ENCODE data around the gene AMIGO3.
A peak's percentile ranks its signal among the peaks of the same experiment; 100 is the strongest.

AMIGO3 gene

DNA sequence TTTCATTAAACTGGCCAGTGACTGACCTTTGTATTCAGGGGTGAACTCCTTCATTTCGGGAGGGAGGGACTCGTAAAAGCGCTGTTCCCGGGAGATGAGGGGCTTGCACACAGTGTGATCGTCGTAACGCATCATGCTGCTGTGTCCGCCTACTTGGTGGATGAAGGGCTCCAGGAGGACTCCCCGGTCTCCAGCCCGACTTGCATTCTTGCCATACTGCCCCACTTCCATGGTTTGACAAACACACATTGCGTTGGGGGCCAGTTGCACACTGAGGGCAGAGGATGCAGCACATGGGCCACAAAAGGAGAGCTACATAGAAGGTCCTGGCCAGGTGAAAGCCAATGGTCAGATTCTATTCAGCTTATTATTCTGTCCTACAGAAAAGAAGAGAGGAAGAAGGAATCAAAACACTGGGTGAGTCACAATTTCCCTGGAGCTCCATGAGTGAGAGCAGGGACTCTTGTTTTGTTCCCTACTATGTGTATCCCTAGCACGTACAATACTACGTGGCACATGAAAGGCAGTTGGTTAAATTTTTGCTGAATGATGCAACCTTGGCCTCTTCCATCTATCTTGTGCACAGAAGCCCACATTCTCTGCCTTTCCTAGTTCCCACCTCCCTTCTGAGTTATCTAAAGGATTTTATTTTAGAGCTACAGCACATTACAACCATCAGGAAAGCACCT, 28.5 kb upstream of the AMIGO3 start:
- Histone ChIP-seq H3K4me1 (ENCODE audit: control insufficient read depth, insufficient read depth, low read length, unreplicated experiment) (peaks cover 15% of the 10 kb centered on the region), H3K4me3 (ENCODE audit: low read depth, low read length) (no peak overlapping the region), H3K36me3 (ENCODE audit: insufficient read depth, low read length) (peaks cover 6% of the 10 kb centered on the region; the same call in 1 of the 2 replicates), H3K27me3 (ENCODE audit: insufficient read depth, low read length) (no peaks in the 10 kb centered on the region), H2AFZ (ENCODE audit: low read length, unreplicated experiment) (no peak overlapping the region), H3K27ac (ENCODE audit: low read depth, low read length) (peak overlapping the region; percentile 81), H3K79me2 (ENCODE audit: control insufficient read depth, insufficient read depth, low read length, unreplicated experiment) (peaks cover 19% of the 10 kb centered on the region)

DNA sequence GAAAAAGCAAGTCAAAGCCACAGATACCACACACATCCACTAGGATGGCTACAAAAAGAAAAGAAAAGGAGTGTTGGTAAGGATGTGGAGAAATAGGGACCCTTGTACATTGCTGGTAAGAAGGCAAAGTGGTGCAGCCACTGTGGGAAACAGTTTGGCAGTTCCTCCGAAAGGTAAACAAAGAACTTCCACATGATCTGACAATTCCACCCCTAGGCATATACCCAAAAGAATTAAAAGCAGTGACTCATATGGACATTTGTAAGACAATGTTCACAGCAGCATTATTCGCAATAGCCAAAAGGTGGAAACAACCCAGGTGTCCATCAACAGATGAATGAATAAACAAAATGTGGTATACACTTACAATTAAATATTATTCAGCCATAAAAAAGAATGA, 26.5 kb upstream of the AMIGO3 start:
- H3K4me3 ChIP-seq (ENCODE audit: low read depth, low read length): no peak overlapping the region
- H3K27me3 ChIP-seq (ENCODE audit: insufficient read depth, low read length): no peaks in the 10 kb centered on the region
- H3K79me2 ChIP-seq (ENCODE audit: control insufficient read depth, insufficient read depth, low read length, unreplicated experiment): peaks cover 17% of the 10 kb centered on the region
- peaks cover 15% of the 10 kb centered on the region for H3K4me1 ChIP-seq (ENCODE audit: control insufficient read depth, insufficient read depth, low read length, unreplicated experiment)
- no peak overlapping the region for H2AFZ ChIP-seq (ENCODE audit: low read length, unreplicated experiment)
- H3K27ac ChIP-seq (ENCODE audit: low read depth, low read length): no peak overlapping the region
- H3K36me3 ChIP-seq (ENCODE audit: insufficient read depth, low read length): peaks cover 6% of the 10 kb centered on the region; the same call in 1 of the 2 replicates

DNA sequence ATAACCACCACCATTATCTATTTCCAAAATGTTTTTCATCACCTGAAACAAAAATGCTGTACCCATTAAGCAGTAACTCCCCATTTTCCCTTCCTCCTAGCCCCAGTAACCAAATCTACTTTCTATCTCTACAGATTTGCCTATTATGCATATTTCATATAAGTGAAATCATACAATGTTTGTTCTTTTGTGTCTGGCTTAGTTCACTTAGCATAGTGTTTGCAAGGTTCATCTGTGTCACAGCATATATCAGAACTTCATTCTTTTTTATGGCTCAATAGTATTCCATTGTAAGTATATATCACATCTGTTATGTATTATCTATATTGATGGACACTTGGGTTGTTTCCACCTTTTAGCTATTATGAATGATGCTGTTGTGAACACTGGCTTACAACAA, 20.9 kb upstream of the AMIGO3 start:
- no peak overlapping the region for H3K27ac ChIP-seq (ENCODE audit: low read depth, low read length)
- H2AFZ ChIP-seq (ENCODE audit: low read length, unreplicated experiment): no peak overlapping the region
- no peak overlapping the region for H3K4me3 ChIP-seq (ENCODE audit: low read depth, low read length)
- H3K4me1 ChIP-seq (ENCODE audit: control insufficient read depth, insufficient read depth, low read length, unreplicated experiment): no peaks in the 10 kb centered on the region
- H3K36me3 ChIP-seq (ENCODE audit: insufficient read depth, low read length): peaks cover 24% of the 10 kb centered on the region
- H3K79me2 ChIP-seq (ENCODE audit: control insufficient read depth, insufficient read depth, low read length, unreplicated experiment): peaks cover 3% of the 10 kb centered on the region
- no peaks in the 10 kb centered on the region for H3K27me3 ChIP-seq (ENCODE audit: insufficient read depth, low read length)

DNA sequence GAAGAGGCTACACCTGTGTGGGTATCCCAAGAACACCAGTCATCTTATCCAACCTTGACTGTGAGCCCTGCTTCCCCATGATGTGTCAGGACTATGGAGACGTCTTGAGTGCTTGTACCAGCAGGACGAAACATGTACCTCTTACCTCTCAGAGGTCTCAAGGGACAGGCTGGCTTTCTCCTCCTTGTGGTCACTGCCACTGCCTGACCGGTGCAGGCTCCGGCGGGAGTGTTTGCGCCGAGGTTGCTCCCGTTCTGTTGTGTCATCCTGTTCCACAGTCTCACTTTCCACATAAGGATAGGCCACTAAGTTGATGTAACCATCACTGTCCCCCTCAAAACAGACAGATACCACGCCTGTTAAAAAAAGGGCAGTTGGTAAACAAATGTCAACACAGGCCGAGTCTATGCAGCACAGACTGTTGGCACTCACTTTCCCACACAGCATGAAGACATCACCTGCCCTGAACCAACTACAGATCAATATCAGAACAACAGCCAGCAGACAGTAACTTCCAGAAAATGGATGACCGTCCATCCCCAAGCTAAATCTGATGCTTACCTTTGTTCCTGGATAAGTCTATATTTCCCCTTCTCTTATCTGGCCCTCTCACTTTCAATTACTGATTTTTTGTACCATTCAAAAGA, 18.7 kb upstream of the AMIGO3 start:
- H3K27me3 ChIP-seq (ENCODE audit: insufficient read depth, low read length): no peaks in the 10 kb centered on the region
- H3K27ac ChIP-seq (ENCODE audit: low read depth, low read length): no peak overlapping the region
- no peak overlapping the region for H2AFZ ChIP-seq (ENCODE audit: low read length, unreplicated experiment)
- H3K4me3 ChIP-seq (ENCODE audit: low read depth, low read length): no peak overlapping the region
- no peaks in the 10 kb centered on the region for H3K79me2 ChIP-seq (ENCODE audit: control insufficient read depth, insufficient read depth, low read length, unreplicated experiment)
- H3K36me3 ChIP-seq (ENCODE audit: insufficient read depth, low read length): peaks cover 18% of the 10 kb centered on the region
- no peaks in the 10 kb centered on the region for H3K4me1 ChIP-seq (ENCODE audit: control insufficient read depth, insufficient read depth, low read length, unreplicated experiment)

DNA sequence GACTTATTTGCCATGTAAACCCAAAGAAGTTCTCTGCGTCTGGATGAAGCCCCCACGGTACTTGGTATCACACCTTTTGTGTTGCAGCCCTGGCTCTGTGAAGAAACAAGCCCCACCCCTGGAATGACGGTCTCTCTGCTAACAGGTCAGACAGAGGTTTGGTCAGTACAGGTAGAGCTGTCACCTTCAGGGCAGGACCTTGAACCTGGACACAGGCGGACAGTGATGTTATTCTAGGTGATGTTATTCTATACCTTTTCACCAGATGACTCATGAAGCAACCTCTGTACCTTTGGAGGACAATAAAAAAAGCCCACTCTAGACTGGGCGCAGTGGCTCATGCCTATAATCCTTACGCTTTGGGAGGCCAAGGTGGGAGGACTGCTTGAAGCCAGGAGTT, 15.3 kb upstream of the AMIGO3 start:
- Histone ChIP-seq H3K27ac (ENCODE audit: low read depth, low read length) (no peak overlapping the region), H3K4me3 (ENCODE audit: low read depth, low read length) (no peak overlapping the region), H3K36me3 (ENCODE audit: insufficient read depth, low read length) (peaks cover 24% of the 10 kb centered on the region), H3K79me2 (ENCODE audit: control insufficient read depth, insufficient read depth, low read length, unreplicated experiment) (peaks cover 2% of the 10 kb centered on the region), H3K27me3 (ENCODE audit: insufficient read depth, low read length) (no peaks in the 10 kb centered on the region), H3K4me1 (ENCODE audit: control insufficient read depth, insufficient read depth, low read length, unreplicated experiment) (no peaks in the 10 kb centered on the region), H2AFZ (ENCODE audit: low read length, unreplicated experiment) (no peak overlapping the region)

DNA sequence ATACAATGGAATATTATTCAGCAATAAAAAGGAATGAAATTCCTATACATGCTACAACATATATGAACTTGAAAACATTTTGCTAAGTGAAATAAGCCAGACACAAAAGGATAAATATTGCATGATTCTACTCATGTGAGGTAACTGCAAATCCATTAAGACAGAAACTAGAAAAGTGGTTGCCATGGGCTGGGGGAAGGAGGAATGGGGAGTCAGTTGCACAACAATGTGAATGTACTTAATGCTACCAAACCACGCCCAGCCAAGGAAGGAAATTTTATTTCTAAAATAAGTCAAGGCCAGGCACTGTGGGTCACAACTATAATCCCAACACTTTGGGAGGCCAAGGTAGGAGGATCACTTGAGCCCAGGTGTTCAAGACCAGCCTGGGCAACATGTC, 14.1 kb upstream of the AMIGO3 start:
- H3K27ac ChIP-seq (ENCODE audit: low read depth, low read length): no peak overlapping the region
- peaks cover 2% of the 10 kb centered on the region for H3K79me2 ChIP-seq (ENCODE audit: control insufficient read depth, insufficient read depth, low read length, unreplicated experiment)
- no peaks in the 10 kb centered on the region for H3K4me1 ChIP-seq (ENCODE audit: control insufficient read depth, insufficient read depth, low read length, unreplicated experiment)
- no peak overlapping the region for H2AFZ ChIP-seq (ENCODE audit: low read length, unreplicated experiment)
- H3K36me3 ChIP-seq (ENCODE audit: insufficient read depth, low read length): peaks cover 21% of the 10 kb centered on the region
- H3K27me3 ChIP-seq (ENCODE audit: insufficient read depth, low read length): no peaks in the 10 kb centered on the region
- H3K4me3 ChIP-seq (ENCODE audit: low read depth, low read length): no peak overlapping the region

DNA sequence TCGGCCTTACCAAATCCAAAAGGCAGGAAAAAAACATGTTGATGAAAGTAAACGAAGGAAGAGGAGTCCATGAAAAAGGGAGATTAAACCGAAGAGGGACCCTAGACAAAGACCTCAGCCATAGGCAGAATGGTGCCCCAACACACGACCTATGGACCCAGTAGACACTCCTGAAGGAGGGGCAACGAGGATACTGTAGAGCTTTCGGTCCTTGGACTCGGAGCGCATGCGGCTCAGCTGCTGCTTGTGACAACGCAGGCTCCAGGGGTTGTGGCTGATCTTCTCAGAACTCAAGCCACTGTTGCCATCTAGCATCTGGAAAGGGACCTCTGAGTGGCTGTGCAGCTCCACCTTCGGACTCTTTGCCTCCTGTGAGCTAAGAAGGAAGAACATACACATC, 13.1 kb upstream of the AMIGO3 start:
- H3K27me3 ChIP-seq (ENCODE audit: insufficient read depth, low read length): no peaks in the 10 kb centered on the region

DNA sequence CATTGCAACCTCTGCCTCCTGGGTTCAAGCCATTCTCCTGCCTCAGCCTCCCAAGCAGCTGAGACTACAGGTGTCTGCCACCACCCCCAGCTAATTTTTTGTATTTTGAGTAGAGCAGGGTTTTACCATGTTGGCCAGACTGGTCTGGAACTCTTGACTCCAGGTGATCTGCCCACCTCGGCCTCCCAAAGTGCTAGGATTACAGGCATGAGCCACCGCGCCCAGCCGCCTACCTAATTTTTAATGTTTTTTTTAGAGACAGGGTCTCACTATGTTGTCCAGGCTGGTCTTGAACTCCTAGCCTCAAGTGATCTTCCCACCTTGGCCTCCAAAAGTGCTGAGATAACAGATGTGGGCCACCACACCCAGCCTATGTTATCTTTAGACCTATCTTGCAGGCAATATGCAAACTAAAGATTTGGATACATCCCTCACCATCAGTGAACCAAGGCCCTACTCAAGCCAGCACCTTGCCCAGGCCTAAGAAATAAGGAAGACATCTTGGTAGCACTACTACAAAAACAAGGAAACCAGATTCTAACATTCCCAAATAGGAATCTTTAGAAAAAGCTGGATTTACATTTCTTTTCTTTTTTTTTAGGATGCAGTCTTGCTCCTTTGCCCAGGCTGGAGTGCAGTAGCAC, 10.6 kb upstream of the AMIGO3 start:
- peaks cover 6% of the 10 kb centered on the region; the same call in 1 of the 2 replicates for H3K36me3 ChIP-seq (ENCODE audit: insufficient read depth, low read length)
- H2AFZ ChIP-seq (ENCODE audit: low read length, unreplicated experiment): no peak overlapping the region
- no peak overlapping the region for H3K4me3 ChIP-seq (ENCODE audit: low read depth, low read length)
- H3K4me1 ChIP-seq (ENCODE audit: control insufficient read depth, insufficient read depth, low read length, unreplicated experiment): no peaks in the 10 kb centered on the region
- peaks cover 2% of the 10 kb centered on the region for H3K79me2 ChIP-seq (ENCODE audit: control insufficient read depth, insufficient read depth, low read length, unreplicated experiment)
- no peak overlapping the region for H3K27ac ChIP-seq (ENCODE audit: low read depth, low read length)
- no peaks in the 10 kb centered on the region for H3K27me3 ChIP-seq (ENCODE audit: insufficient read depth, low read length)

More for the DNA sequence above, 13.1 kb upstream of the AMIGO3 start:
- Histone ChIP-seq H3K36me3 (ENCODE audit: insufficient read depth, low read length) (peaks cover 11% of the 10 kb centered on the region), H3K4me1 (ENCODE audit: control insufficient read depth, insufficient read depth, low read length, unreplicated experiment) (no peaks in the 10 kb centered on the region), H2AFZ (ENCODE audit: low read length, unreplicated experiment) (no peak overlapping the region), H3K4me3 (ENCODE audit: low read depth, low read length) (no peak overlapping the region), H3K27ac (ENCODE audit: low read depth, low read length) (no peak overlapping the region), H3K79me2 (ENCODE audit: control insufficient read depth, insufficient read depth, low read length, unreplicated experiment) (peaks cover 2% of the 10 kb centered on the region)

DNA sequence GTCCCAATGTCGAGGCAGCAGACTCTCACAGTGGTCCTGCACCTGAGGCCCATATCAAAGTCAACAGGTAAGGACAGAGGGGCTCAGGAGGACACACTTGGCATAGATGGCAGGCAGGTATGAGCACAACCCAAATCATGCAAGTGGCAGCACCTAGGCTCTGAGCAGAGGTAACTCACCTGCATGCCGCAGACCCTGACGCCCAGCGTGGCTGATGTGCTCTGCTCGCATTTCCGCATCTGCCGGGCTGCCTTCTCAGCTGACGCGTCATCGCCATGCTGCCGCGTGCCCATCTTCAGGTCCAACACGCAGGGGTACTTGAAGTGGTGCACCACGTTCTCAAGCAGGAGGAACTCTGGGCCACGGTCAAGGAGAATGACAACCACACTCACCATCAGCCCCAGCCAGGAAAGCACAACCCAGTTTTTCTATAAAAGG, 8.5 kb upstream of the AMIGO3 start:
- peaks cover 6% of the 10 kb centered on the region; the same call in 1 of the 2 replicates for H3K36me3 ChIP-seq (ENCODE audit: insufficient read depth, low read length)
- H2AFZ ChIP-seq (ENCODE audit: low read length, unreplicated experiment): no peak overlapping the region
- H3K4me3 ChIP-seq (ENCODE audit: low read depth, low read length): no peak overlapping the region
- H3K27ac ChIP-seq (ENCODE audit: low read depth, low read length): no peak overlapping the region
- H3K79me2 ChIP-seq (ENCODE audit: control insufficient read depth, insufficient read depth, low read length, unreplicated experiment): peaks cover 5% of the 10 kb centered on the region
- H3K4me1 ChIP-seq (ENCODE audit: control insufficient read depth, insufficient read depth, low read length, unreplicated experiment): peaks cover 9% of the 10 kb centered on the region
- no peaks in the 10 kb centered on the region for H3K27me3 ChIP-seq (ENCODE audit: insufficient read depth, low read length)

DNA sequence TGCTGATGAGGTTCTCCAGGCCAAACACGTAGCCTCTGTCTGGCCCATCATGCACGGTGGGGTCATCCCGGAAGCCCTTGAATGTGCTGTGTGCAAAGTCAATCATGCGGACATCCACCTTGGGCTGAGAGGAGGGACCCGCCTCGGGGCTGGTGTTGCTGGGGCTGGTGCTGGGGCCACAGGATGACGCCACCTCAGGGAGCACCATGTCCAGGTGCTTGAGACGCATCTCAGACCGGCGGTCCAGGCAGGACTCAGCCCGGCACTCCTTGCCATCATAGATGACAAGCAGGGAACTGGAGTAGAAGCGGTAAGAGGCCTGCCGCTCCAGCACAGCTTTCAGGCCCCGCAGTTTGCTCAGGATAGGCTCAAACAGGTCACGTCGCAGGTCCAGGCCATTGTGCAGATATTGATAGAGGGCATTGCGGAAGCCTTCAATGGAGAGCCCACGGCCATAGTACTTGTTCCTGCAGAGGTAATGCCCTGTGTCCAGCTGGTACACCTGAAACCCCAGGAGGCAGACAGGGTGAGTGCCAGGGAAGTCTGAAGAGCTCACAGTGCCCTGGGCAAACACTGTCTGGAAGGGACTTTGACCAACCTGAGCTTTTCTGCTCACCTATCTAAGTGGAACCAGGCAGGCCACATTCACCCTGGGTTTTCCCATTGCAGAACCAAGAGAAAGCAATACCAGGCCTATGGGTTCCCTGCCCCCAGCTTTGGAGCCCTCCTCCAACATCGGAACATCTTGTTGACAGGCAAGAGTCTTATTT, 7.9 kb upstream of the AMIGO3 start:
- peaks cover under 1% of the 10 kb centered on the region; the same call in 1 of the 2 replicates for H3K36me3 ChIP-seq (ENCODE audit: insufficient read depth, low read length)

More for the DNA sequence above, 7.9 kb upstream of the AMIGO3 start:
- Histone ChIP-seq H2AFZ (ENCODE audit: low read length, unreplicated experiment) (no peak overlapping the region), H3K4me3 (ENCODE audit: low read depth, low read length) (no peak overlapping the region), H3K27ac (ENCODE audit: low read depth, low read length) (no peak overlapping the region), H3K4me1 (ENCODE audit: control insufficient read depth, insufficient read depth, low read length, unreplicated experiment) (peaks cover 15% of the 10 kb centered on the region), H3K79me2 (ENCODE audit: control insufficient read depth, insufficient read depth, low read length, unreplicated experiment) (peaks cover 11% of the 10 kb centered on the region), H3K27me3 (ENCODE audit: insufficient read depth, low read length) (no peaks in the 10 kb centered on the region)
